OCI-LY7 (cell line): Measurements from ENCODE around the gene ADAM33. TPM values are rescaled to one million over a fixed set of nuclear protein-coding genes. Genes with fewer than 3 reads are reported as not detected.

Experiments
- BruUV-seq: library from RNA; stranded (reverse); fragments of 400-500 nt; replicated peaks from 2 replicates; lab custom pipeline; 2021; lab: Mats Ljungman, UMichigan
- CTCF ChIA-PET: fragments of 300-600 bp; sonication (Branson Sonifier 250); formaldehyde crosslinking; loops from one replicate; lab custom pipeline; 2022; ENCODE audit warnings: antibody characterized with exemption; ENCODE audit not compliant: unreplicated experiment; lab: Charles Lee
- POLR2A ChIA-PET: fragments of 300-600 bp; sonication (Branson Sonifier 250); formaldehyde crosslinking; loops from one replicate; lab custom pipeline; 2022; ENCODE audit warnings: antibody characterized with exemption; lab: Charles Lee
- DNase-seq: peaks from one replicate; pipeline ENCODE4 v3.0.0-alpha.2; 2015; ENCODE audit warnings: low spot score
- H2AFZ ChIP-seq: fragments of 200-600 bp; sonication (generic), shearing (Covaris generic); 2 replicates; pipeline ENCODE4 v1.6.1; 2014; ENCODE audit warnings: mild to moderate bottlenecking, antibody characterized with exemption, low read length, moderate library complexity
- H3K27ac ChIP-seq: fragments of 200-600 bp; sonication (generic); 2 replicates; pipeline ENCODE4 v1.5.1; 2014; ENCODE audit warnings: mixed run types, low read depth, mild to moderate bottlenecking, moderate library complexity, low read length, inconsistent platforms; ENCODE audit not compliant: poor library complexity, severe bottlenecking
- H3K36me3 ChIP-seq: fragments of 200-600 bp; sonication (generic); 2 replicates; pipeline ENCODE4 v1.6.1; 2014; ENCODE audit warnings: mild to moderate bottlenecking, antibody characterized with exemption, low read length, moderate library complexity, mixed read lengths; ENCODE audit not compliant: insufficient read depth
- H3K4me1 ChIP-seq: fragments of 200-600 bp; sonication (generic); 2 replicates; pipeline ENCODE4 v1.5.1; 2014; ENCODE audit warnings: mild to moderate bottlenecking, low read length; ENCODE audit not compliant: insufficient read depth, poor library complexity, severe bottlenecking
- H3K4me2 ChIP-seq: fragments of 200-600 bp; sonication (generic); 2 replicates; pipeline ENCODE4 v1.6.1; 2014; ENCODE audit warnings: mild to moderate bottlenecking, low read length
- H3K4me3 ChIP-seq: fragments of 200-600 bp; sonication (generic); 2 replicates; pipeline ENCODE4 v1.5.1; 2014; ENCODE audit warnings: mild to moderate bottlenecking, low read depth, low read length; ENCODE audit not compliant: poor library complexity, severe bottlenecking
- H3K79me2 ChIP-seq: fragments of 200-600 bp; sonication (generic); 2 replicates; pipeline ENCODE4 v1.6.1; 2016; ENCODE audit warnings: low read depth, mild to moderate bottlenecking, low read length, moderate library complexity, mixed read lengths; ENCODE audit not compliant: insufficient read depth
- H3K9me2 ChIP-seq: fragments of 200-600 bp; sonication (generic); 2 replicates; pipeline ENCODE4 v1.6.1; 2016; ENCODE audit warnings: mild to moderate bottlenecking, low read length, mixed read lengths; ENCODE audit not compliant: insufficient read depth
- H3K9me3 ChIP-seq: fragments of 200-600 bp; sonication (generic); 2 replicates; pipeline ENCODE4 v1.6.1; 2014; ENCODE audit warnings: mild to moderate bottlenecking, mixed run types, low read length, mixed read lengths
- H4K20me1 ChIP-seq: fragments of 200-600 bp; sonication (generic); 2 replicates; pipeline ENCODE4 v1.6.1; 2014; ENCODE audit warnings: mild to moderate bottlenecking, antibody characterized with exemption, low read length, moderate library complexity, mixed read lengths; ENCODE audit not compliant: insufficient read depth
- CTCF ChIP-seq: fragments of 200-600 bp; sonication (generic); conservative IDR thresholded peaks from 2 replicates; pipeline ENCODE4 v1.5.1; 2014; ENCODE audit warnings: mild to moderate bottlenecking, antibody characterized with exemption, low read length, moderate library complexity, mixed read lengths
- EZH2phosphoT487 ChIP-seq: fragments of 200-600 bp; sonication (generic); IDR thresholded peaks from 2 replicates; pipeline ENCODE4 v1.6.1; 2018; ENCODE audit warnings: low read depth, borderline replicate concordance, mild to moderate bottlenecking, mixed run types, antibody characterized with exemption, low read length, moderate library complexity, mixed read lengths
- intact Hi-C: fragments of 100-400 bp; cut with micrococcal nuclease; formaldehyde crosslinking; loops from one replicate; pipeline ENCODE4 v1.10.0; 2022; ENCODE audit not compliant: unreplicated experiment
- total RNA-seq, 2 experiments: library from RNA; depleted of rRNA in 1 of 2; stranded (reverse); fragments of >200 nt in 1 of 2; shearing (Covaris generic) in 1 of 2; gene quantifications; 2 replicates each; pipeline ENCODE4 v1.2.3, GENCODE V29; 2014 to 2022

The ADAM33 gene
- total RNA-seq, 2 experiments from 2014 or later: not detected

DNA sequence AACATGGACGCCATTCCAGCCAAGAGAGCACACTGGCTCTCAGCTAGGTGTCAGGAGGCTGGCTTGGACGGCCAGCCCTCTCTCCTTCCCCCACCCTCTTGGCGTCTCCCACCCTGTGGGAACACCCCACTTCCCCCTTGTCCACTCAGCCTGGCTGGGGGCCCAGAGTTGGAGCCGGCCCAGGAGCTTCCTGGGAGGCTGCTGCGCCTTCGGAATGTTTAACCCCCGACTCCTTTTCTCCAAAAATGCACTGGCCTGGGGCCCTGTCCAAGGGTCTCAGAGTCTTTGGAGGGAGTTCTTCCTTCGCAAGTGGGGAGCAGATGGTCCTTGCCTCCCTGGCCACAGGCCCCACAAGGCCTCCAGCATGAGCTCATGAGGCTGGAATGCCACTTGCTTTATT is 4.1 kb downstream of the ADAM33 start:
- intact Hi-C loops: loop anchor here (5.0 kb wide), 1 partner anchor 180 kb away; no protein-coding TSS in a partner anchor
- no TSS peak for BruUV-seq

DNA sequence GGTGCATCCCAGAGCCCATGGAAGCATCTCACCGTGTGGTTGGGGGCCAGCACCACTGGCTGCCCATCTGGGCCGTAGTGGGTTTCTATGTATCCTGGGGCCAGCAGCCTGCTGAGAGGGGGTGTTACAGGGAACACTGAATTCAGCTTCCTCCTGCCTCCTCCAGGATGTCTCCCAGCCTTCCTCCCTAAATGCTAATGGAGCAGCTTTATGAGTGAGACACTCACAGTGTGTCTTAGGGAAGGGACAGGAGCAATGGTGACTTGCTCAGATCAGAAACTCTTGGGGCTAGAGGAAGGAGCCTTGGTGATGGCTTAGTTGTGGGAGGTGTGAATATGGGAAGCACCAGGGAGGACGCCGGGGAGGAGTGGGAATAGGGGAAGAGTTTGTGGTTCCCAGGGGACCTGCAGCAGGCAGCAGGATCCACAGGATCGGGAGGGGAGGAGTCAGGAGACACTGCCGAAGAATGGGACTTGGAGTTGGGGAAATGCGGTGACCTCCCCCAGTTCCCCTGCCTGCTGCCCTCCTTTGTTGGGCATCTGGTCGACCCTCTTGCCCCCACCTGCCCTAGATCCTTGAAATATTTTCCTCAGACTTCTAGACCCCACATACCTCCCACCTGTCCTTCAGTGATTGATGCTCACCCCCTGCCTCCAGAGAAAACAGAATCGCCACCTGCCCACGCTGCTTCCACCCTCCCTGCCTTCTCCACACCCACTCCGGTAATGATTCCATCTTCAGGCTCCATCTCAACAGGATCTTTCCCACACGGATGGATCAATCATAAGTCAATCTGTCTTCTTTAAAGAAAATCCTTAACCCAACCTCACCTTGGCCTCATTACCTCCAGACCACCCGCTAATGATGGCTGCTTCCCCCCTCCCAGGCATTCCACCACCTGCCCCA is 6.6 kb downstream of the ADAM33 start:
- no TSS peak for BruUV-seq
- Histone ChIP-seq H3K4me3 (no peak overlapping the region), H3K27ac (no peak overlapping the region), H3K79me2 (no peaks in the 10 kb centered on the region), H3K9me2 (no peaks in the 10 kb centered on the region), H2AFZ (no peak overlapping the region), H3K9me3 (no peaks in the 10 kb centered on the region), H3K36me3 (no peaks in the 10 kb centered on the region), H3K4me2 (no peak overlapping the region), H4K20me1 (no peaks in the 10 kb centered on the region), H3K4me1 (no peaks in the 10 kb centered on the region)
- DNase-seq: no peak
- intact Hi-C loops: loop anchor here (5.0 kb wide), 1 partner anchor 182 kb away; no protein-coding TSS in a partner anchor
- ChIA-PET POLR2A (no interaction called here), CTCF (interaction anchor here (1.0 kb wide), 1 partner anchor 26 kb away, joined by 3 read pairs; no protein-coding TSS in a partner anchor)
- no peak for TF ChIP-seq CTCF
- TF ChIP-seq EZH2phosphoT487: no peak

More for the DNA sequence above, 4.1 kb downstream of the ADAM33 start:
- no peaks in the 10 kb centered on the region for H3K9me2 ChIP-seq
- H3K4me3 ChIP-seq: no peak overlapping the region
- DNase-seq: no peak
- H3K9me3 ChIP-seq: no peaks in the 10 kb centered on the region
- ChIA-PET CTCF (no interaction called here), POLR2A (interaction anchor here (0.6 kb wide), 1 partner anchor 269 kb away, joined by 3 read pairs; no protein-coding TSS in a partner anchor)
- no peak overlapping the region for H2AFZ ChIP-seq
- TF ChIP-seq EZH2phosphoT487 (no peak), CTCF (no peak)
- H3K79me2 ChIP-seq: no peaks in the 10 kb centered on the region
- H3K36me3 ChIP-seq: no peaks in the 10 kb centered on the region
- no peak overlapping the region for H3K4me2 ChIP-seq
- no peaks in the 10 kb centered on the region for H3K4me1 ChIP-seq
- no peaks in the 10 kb centered on the region for H4K20me1 ChIP-seq
- no peak overlapping the region for H3K27ac ChIP-seq

DNA sequence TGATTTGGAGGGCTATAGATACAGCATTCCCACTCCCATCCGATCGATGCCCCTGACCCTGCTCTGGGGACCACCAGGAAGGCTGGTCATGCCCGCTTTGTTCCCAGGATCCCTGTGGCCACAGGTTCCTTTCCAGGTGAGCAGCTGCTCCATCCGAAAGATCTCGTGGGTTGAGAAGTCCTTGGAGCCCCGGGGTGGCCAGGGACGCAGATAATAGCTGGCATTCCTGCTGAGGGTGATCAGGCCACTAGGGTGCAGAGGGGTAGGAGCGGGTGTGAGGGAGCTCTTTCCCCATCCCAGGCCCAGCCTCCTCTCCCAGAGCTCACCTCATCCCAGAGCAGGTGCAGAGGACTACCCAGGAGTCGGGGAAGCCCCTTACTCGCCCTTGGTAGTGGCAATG is 7.4 kb downstream of the ADAM33 start:
- H3K27ac ChIP-seq: no peak overlapping the region
- POLR2A ChIA-PET: no interaction called here

More for the DNA sequence above, 7.4 kb downstream of the ADAM33 start:
- H3K4me2 ChIP-seq: no peak overlapping the region
- BruUV-seq: no TSS peak
- H3K9me3 ChIP-seq: no peaks in the 10 kb centered on the region
- no peaks in the 10 kb centered on the region for H3K4me1 ChIP-seq
- H3K79me2 ChIP-seq: no peaks in the 10 kb centered on the region
- CTCF ChIA-PET: no interaction called here
- H3K36me3 ChIP-seq: no peaks in the 10 kb centered on the region
- intact Hi-C loops: no loop called here
- H3K4me3 ChIP-seq: no peak overlapping the region
- no peaks in the 10 kb centered on the region for H4K20me1 ChIP-seq
- no peak for DNase-seq
- H3K9me2 ChIP-seq: no peaks in the 10 kb centered on the region
- TF ChIP-seq EZH2phosphoT487 (no peak), CTCF (no peak)
- no peak overlapping the region for H2AFZ ChIP-seq
